Natural killer cell (primary cell): ENCODE measurements around the gene BORCS5. TPM values are rescaled to one million over a fixed set of nuclear protein-coding genes. Genes with fewer than 3 reads are reported as not detected.
A peak's percentile ranks its signal among the peaks of the same experiment; 100 is the strongest.

Experiments used
- ATAC-seq, 3 donors: fragments of 150-1000 bp in 2 of 3; fragments of 200-7000 bp in 1 of 3; cut with Tn5 transposase; 1 replicate in 1 of 3; 2 replicates in 2 of 3; pipeline ENCODE4 v1.10.0; 2021; ENCODE audit warnings: mild to moderate bottlenecking in 2 of 3, moderate library complexity in 2 of 3
- DNase-seq, 2 donors: peaks; one replicate each; pipeline versions ENCODE4 v3.0.0 to v3.0.0-alpha.2; 2013 to 2021; ENCODE audit warnings: mixed read lengths in 1 of 2
- H3K27ac ChIP-seq: one replicate; pipeline ENCODE4 v1.5.1; 2013; ENCODE audit warnings: mild to moderate bottlenecking, low read length
- H3K27me3 ChIP-seq: one replicate; pipeline ENCODE4 v1.6.1; 2013; ENCODE audit warnings: low read length; ENCODE audit not compliant: control insufficient read depth, insufficient read depth
- H3K36me3 ChIP-seq: one replicate; pipeline ENCODE4 v1.6.1; 2013; ENCODE audit warnings: low read length; ENCODE audit not compliant: control insufficient read depth, insufficient read depth
- H3K4me1 ChIP-seq: one replicate; pipeline ENCODE4 v1.6.1; 2013; ENCODE audit warnings: low read length; ENCODE audit not compliant: control insufficient read depth, insufficient read depth
- H3K4me3 ChIP-seq: one replicate; pipeline ENCODE4 v1.5.1; 2013; ENCODE audit warnings: low read length
- H3K9me3 ChIP-seq: one replicate; pipeline ENCODE4 v1.6.1; 2013; ENCODE audit warnings: low read length; ENCODE audit not compliant: control insufficient read depth, insufficient read depth
- H3K27ac Mint-ChIP-seq, 2 donors: one replicate each; pipeline ENCODE4 v1.8.0; 2022; ENCODE audit warnings: mild to moderate bottlenecking in 2 of 2, mixed read lengths in 2 of 2, moderate library complexity in 1 of 2
- H3K27me3 Mint-ChIP-seq, 2 donors: one replicate each; pipeline ENCODE4 v1.8.0; 2022; ENCODE audit warnings: low read depth in 2 of 2, mixed read lengths in 2 of 2
- H3K36me3 Mint-ChIP-seq: one replicate; pipeline ENCODE4 v1.8.0; 2022; ENCODE audit warnings: mixed read lengths
- H3K4me1 Mint-ChIP-seq, 2 donors: one replicate each; pipeline ENCODE4 v1.8.0; 2022; ENCODE audit warnings: mixed read lengths in 2 of 2
- H3K4me3 Mint-ChIP-seq: one replicate; pipeline ENCODE4 v1.8.0; 2022; ENCODE audit warnings: mild to moderate bottlenecking, moderate library complexity, mixed read lengths
- H3K9me3 Mint-ChIP-seq, 2 donors: one replicate each; pipeline ENCODE4 v1.8.0; 2022; ENCODE audit warnings: mixed read lengths in 2 of 2
- WGBS: methylation state at CpG from one replicate; pipeline ENCODE4 v1.1.7; 2013; ENCODE audit warnings: missing lambda C conversion rate; ENCODE audit not compliant: insufficient coverage; 5-methylcytosine and 5-hydroxymethylcytosine counted together
- intact Hi-C: fragments of 100-400 bp; cut with micrococcal nuclease; formaldehyde crosslinking; loops from one replicate; pipeline ENCODE4 v1.14.2; 2022
- total RNA-seq, 4 donors: library from RNA; stranded (reverse); fragments of 120-200 nt in 1 of 4; gene quantifications; one replicate each; pipeline versions ENCODE4 v1.2.3 to v1.2.4, GENCODE V29; 2013 to 2022
- TF ChIP-seq, protein P1 (sequence below): fragments of 200-600 bp; IDR thresholded peaks from one replicate; pipeline ENCODE4 v1.8.0; 2022; ENCODE audit warnings: antibody characterized with exemption

BORCS5 gene
- total RNA-seq, 3 donors from 2014 or later (not counting 1 experiment from before 2014, with no cell fraction given), result 28.5 to 32.8 (median 29.2) TPM

DNA sequence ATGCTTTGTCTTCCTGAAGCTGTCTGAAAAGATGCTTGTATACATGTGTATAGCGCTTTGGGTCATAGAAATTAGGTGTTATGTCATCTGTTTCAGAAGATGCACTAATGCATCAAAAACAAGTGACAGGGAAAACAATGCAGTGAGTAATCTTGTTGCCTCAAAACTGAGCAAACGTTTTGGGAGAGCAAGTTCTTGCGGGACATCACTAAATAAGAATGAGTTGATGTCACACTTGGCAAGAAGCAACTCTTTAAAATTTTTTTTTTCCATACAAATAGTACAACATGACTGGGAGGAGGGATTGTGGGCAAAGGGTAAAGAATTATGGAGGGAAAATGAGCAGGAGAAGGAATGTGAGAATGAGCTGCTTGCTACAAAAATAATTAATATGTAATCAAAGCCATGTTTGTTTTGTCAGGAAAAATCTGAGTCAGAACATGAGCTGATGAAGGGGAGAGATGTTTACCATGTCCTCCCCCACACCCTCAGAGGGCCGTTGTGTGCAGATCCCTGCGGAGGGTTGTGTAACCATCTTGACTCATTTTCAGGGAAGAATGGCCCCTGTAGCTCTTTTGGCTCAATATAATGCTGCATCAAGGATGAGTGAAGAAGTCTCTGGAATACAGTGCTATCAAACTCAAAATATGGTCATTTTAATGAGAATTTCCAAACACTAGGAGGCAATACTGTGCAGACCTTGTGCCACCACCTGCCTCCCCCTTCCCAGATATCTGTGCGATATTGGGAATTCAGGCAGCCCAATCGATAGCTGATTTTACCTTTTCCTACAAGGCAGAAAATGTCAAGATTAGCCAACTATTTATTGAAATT lies 41.4 kb downstream of the BORCS5 start:
- intact Hi-C loops, result no loop called here
- TF ChIP-seq, protein P1, sequence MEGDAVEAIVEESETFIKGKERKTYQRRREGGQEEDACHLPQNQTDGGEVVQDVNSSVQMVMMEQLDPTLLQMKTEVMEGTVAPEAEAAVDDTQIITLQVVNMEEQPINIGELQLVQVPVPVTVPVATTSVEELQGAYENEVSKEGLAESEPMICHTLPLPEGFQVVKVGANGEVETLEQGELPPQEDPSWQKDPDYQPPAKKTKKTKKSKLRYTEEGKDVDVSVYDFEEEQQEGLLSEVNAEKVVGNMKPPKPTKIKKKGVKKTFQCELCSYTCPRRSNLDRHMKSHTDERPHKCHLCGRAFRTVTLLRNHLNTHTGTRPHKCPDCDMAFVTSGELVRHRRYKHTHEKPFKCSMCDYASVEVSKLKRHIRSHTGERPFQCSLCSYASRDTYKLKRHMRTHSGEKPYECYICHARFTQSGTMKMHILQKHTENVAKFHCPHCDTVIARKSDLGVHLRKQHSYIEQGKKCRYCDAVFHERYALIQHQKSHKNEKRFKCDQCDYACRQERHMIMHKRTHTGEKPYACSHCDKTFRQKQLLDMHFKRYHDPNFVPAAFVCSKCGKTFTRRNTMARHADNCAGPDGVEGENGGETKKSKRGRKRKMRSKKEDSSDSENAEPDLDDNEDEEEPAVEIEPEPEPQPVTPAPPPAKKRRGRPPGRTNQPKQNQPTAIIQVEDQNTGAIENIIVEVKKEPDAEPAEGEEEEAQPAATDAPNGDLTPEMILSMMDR, result no peak
- H3K9me3 Mint-ChIP-seq, result no peaks in the 10 kb centered on the region
- H3K36me3 ChIP-seq, result no peaks in the 10 kb centered on the region
- no peak overlapping the region for H3K27ac ChIP-seq
- ATAC-seq (no peak), DNase-seq (no peak)
- WGBS, result 88% methylated on average over 6 of the region's 7 CpGs
- no peaks in the 10 kb centered on the region for H3K27me3 ChIP-seq
- H3K27me3 Mint-ChIP-seq, result no peaks in the 10 kb centered on the region
- H3K4me1 ChIP-seq, result no peaks in the 10 kb centered on the region
- H3K4me1 Mint-ChIP-seq, result peaks cover 29 to 33% of the 10 kb centered on the region in 2 donors
- no peaks in the 10 kb centered on the region for H3K9me3 ChIP-seq
- H3K4me3 Mint-ChIP-seq, result no peak overlapping the region
- no peaks in the 10 kb centered on the region for H3K36me3 Mint-ChIP-seq
- H3K27ac Mint-ChIP-seq, result no peak overlapping the region
- no peak overlapping the region for H3K4me3 ChIP-seq

DNA sequence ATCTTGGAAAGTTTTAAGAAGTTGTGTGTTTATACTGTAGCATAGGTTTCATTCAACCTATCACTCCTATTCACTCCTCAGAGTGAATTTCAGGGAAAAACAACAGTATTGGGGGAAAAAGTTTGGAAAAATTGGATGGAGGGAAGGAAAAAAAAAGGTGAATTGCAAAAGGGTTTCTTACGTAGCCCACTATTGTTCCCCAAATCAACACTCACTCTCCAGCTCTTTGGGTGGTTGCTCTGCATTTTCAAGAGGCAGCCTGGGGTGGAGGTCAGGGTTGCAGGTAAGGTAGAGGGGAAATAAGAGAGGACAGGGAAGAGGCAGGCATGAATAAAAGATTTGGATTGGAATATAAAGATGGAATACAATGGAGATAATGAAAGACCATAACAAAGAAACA lies 42.3 kb downstream of the BORCS5 start:
- TF ChIP-seq, protein P1, result no peak
- Mint-ChIP-seq H3K9me3 (no peaks in the 10 kb centered on the region), H3K36me3 (no peaks in the 10 kb centered on the region), H3K4me1 (peaks cover 29 to 38% of the 10 kb centered on the region in 2 donors), H3K27me3 (no peaks in the 10 kb centered on the region), H3K27ac (peak overlapping the region in 1 of 2 donors; percentile 56), H3K4me3 (no peak overlapping the region)
- Histone ChIP-seq H3K36me3 (no peaks in the 10 kb centered on the region), H3K4me1 (no peaks in the 10 kb centered on the region), H3K9me3 (no peaks in the 10 kb centered on the region), H3K27me3 (no peaks in the 10 kb centered on the region), H3K4me3 (no peak overlapping the region), H3K27ac (no peak overlapping the region)
- intact Hi-C loops, result no loop called here
- DNase-seq, result no peak
- WGBS, result no CpG with 5 or more reads among the region's 1 CpG
- ATAC-seq, result no peak

DNA sequence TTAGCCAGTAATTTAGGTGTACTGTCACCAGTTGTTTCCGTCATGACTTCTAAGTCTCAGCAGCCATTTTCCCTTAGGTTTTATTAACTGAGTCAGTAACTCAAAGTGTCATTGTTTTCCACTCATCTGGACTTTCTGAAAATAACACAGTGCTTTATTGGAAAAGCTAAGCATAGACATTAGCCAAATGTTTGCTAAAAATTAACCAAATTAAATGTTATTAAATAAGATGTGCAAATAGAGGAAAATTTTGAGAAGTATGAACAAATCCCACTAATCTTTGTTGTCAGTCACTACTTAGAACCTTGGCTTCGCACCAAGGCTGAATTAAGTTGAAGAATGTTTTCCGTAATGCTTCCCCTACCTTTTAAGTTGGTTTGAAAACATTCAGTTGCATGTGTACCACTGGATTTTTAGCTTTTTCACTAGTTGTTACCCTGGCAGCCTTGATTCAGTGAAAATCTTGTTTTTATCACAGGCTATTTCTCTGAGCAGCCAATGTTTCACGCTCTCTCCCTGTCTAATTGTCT lies 43.0 kb downstream of the BORCS5 start:
- Mint-ChIP-seq H3K4me3 (no peak overlapping the region), H3K9me3 (no peaks in the 10 kb centered on the region), H3K27ac (peak overlapping the region in 1 of 2 donors; percentile 50), H3K4me1 (peaks cover 25 to 36% of the 10 kb centered on the region in 2 donors), H3K27me3 (no peaks in the 10 kb centered on the region), H3K36me3 (no peaks in the 10 kb centered on the region)
- TF ChIP-seq, protein P1, result no peak
- intact Hi-C loops, result no loop called here
- no peak for ATAC-seq
- WGBS, result 87% methylated on average over 4 of the region's 4 CpGs
- no peak overlapping the region for H3K4me3 ChIP-seq
- no peaks in the 10 kb centered on the region for H3K27me3 ChIP-seq
- no peaks in the 10 kb centered on the region for H3K9me3 ChIP-seq
- H3K4me1 ChIP-seq, result no peaks in the 10 kb centered on the region
- no peak for DNase-seq
- no peak overlapping the region for H3K27ac ChIP-seq
- no peaks in the 10 kb centered on the region for H3K36me3 ChIP-seq
